Chondrocyte (in vitro differentiated cells): ENCODE measurements around the gene SP1. TPM values are rescaled to one million over a fixed set of nuclear protein-coding genes. Genes with fewer than 3 reads are reported as not detected.

ENCODE experiments used
- DNase-seq: peaks from one replicate; pipeline ENCODE4 v3.0.0; 2021; ENCODE audit warnings: mixed read lengths, low spot score
- H3K27ac Mint-ChIP-seq: one replicate; pipeline ENCODE4 v1.8.0; 2021; ENCODE audit warnings: mild to moderate bottlenecking, moderate library complexity, mixed read lengths; ENCODE audit not compliant: unreplicated experiment
- H3K27me3 Mint-ChIP-seq: 2 replicates; pipeline ENCODE4 v1.8.0; 2021; ENCODE audit warnings: low read depth, mixed read lengths
- H3K36me3 Mint-ChIP-seq: 2 replicates; pipeline ENCODE4 v1.8.0; 2021; ENCODE audit warnings: low read depth, mixed read lengths
- H3K4me1 Mint-ChIP-seq: 2 replicates; pipeline ENCODE4 v1.8.0; 2021; ENCODE audit warnings: low read depth, mild to moderate bottlenecking, mixed read lengths
- H3K4me3 Mint-ChIP-seq: one replicate; pipeline ENCODE4 v1.8.0; 2021; ENCODE audit warnings: mild to moderate bottlenecking, moderate library complexity, mixed read lengths; ENCODE audit not compliant: unreplicated experiment
- H3K9me3 Mint-ChIP-seq: 2 replicates; pipeline ENCODE4 v1.8.0; 2021; ENCODE audit warnings: low read depth, mixed read lengths
- CTCF ChIP-seq: fragments of 200-600 bp; sonication (generic); IDR thresholded peaks from 2 replicates; pipeline ENCODE4 v1.5.0; 2021; ENCODE audit warnings: antibody characterized with exemption, mild to moderate bottlenecking, moderate library complexity
- total RNA-seq: library from RNA; stranded (reverse); gene quantifications from 3 replicates; pipeline ENCODE4 v1.2.1, GENCODE V29; 2021

SP1 gene
- total RNA-seq, 1 donor from 2014 or later: 59.0 TPM

GRCh38 chr12:53343449-53343848 lies 36.5 kb upstream of the SP1 start:
- H3K9me3 Mint-ChIP-seq: no peaks in the 10 kb centered on the region
- no peak for DNase-seq
- H3K27ac Mint-ChIP-seq: no peak overlapping the region
- H3K4me3 Mint-ChIP-seq: no peak overlapping the region
- TF ChIP-seq CTCF: no peak
- H3K4me1 Mint-ChIP-seq: peaks cover 16% of the 10 kb centered on the region
- H3K36me3 Mint-ChIP-seq: no peaks in the 10 kb centered on the region
- peaks cover 8% of the 10 kb centered on the region for H3K27me3 Mint-ChIP-seq

- Mint-ChIP-seq H3K27ac (no peak overlapping the region), H3K4me1 (peaks cover 16% of the 10 kb centered on the region), H3K9me3 (no peaks in the 10 kb centered on the region), H3K4me3 (peak overlapping the region; percentile 55), H3K27me3 (peaks cover 7% of the 10 kb centered on the region), H3K36me3 (no peaks in the 10 kb centered on the region)
- no peak for TF ChIP-seq CTCF
- DNase-seq: no peak
These were observed 36.0 kb upstream of the SP1 start for GRCh38 chr12:53343969-53344368.

- Mint-ChIP-seq H3K27me3 (peaks cover 7% of the 10 kb centered on the region), H3K9me3 (no peaks in the 10 kb centered on the region), H3K4me3 (peak overlapping the region; percentile 55), H3K27ac (no peak overlapping the region), H3K4me1 (peaks cover 16% of the 10 kb centered on the region), H3K36me3 (no peaks in the 10 kb centered on the region)
- TF ChIP-seq CTCF: no peak
- no peak for DNase-seq
These were observed 35.5 kb upstream of the SP1 start for GRCh38 chr12:53344487-53344823.

GRCh38 chr12:53344824-53345485 lies 35.0 kb upstream of the SP1 start:
- Mint-ChIP-seq H3K9me3 (no peaks in the 10 kb centered on the region), H3K4me3 (peak overlapping the region; percentile 95), H3K36me3 (no peaks in the 10 kb centered on the region), H3K4me1 (peaks cover 16% of the 10 kb centered on the region), H3K27ac (peak overlapping the region; percentile 97), H3K27me3 (peaks cover 5% of the 10 kb centered on the region)
- no peak for DNase-seq
- TF ChIP-seq CTCF: peak; percentile 87

- Mint-ChIP-seq H3K9me3 (no peaks in the 10 kb centered on the region), H3K4me1 (peaks cover 16% of the 10 kb centered on the region), H3K27ac (peak overlapping the region; percentile 97), H3K4me3 (peak overlapping the region; percentile 95), H3K27me3 (peaks cover 3% of the 10 kb centered on the region), H3K36me3 (no peaks in the 10 kb centered on the region)
- DNase-seq: no peak
- TF ChIP-seq CTCF: peak; percentile 63
These were observed 34.3 kb upstream of the SP1 start for GRCh38 chr12:53345486-53346188.
